ENCODE results near the gene ZSWIM4. TPM values are rescaled to one million over a fixed set of nuclear protein-coding genes. Genes with fewer than 3 reads are reported as not detected.
A peak's percentile ranks its signal among the peaks of the same experiment; 100 is the strongest.

Gene ZSWIM4
- total and polyA plus RNA-seq, 2 of the 13 experiments (the other 11 are each of a cell fraction or from before 2014, with no cell fraction given): 0.33 to 0.86 TPM

- TF ChIP-seq ZSCAN9 (CRISPR knock-in tag; IDR thresholded peaks at IDR 0.05; ENCODE audit: borderline replicate concordance) (0 out of 2 replicates have a peak, but pooled peaks have one; percentile 51), MED1 (CRISPR knock-in tag; IDR thresholded peaks at IDR 0.05) (peak; percentile 40), RFX5 (IDR thresholded peaks at IDR 0.05; ENCODE audit: low read depth, low read length) (peak; percentile 92), ZNF646 (CRISPR knock-in tag; IDR thresholded peaks at IDR 0.05) (no peak), ZMAT5 (CRISPR knock-in tag; IDR thresholded peaks at IDR 0.05; ENCODE audit: borderline replicate concordance, low read depth) (no peak), ZNF792 (CRISPR knock-in tag; IDR thresholded peaks at IDR 0.05) (peak; percentile 10), CERS6 (CRISPR knock-in tag; IDR thresholded peaks at IDR 0.05) (no peak), MAX (IDR thresholded peaks at IDR 0.05) (peak; percentile 39; the same call in 1 of the 2 replicates), ZNF816 (CRISPR knock-in tag; IDR thresholded peaks at IDR 0.05; ENCODE audit: borderline replicate concordance) (0 out of 2 replicates have a peak, but pooled peaks have one; percentile 71), ZKSCAN1 (IDR thresholded peaks at IDR 0.05; ENCODE audit: low read length) (no peak), PRMT3 (CRISPR knock-in tag; IDR thresholded peaks at IDR 0.05; ENCODE audit: borderline replicate concordance, low read depth) (no peak), NFYC (CRISPR knock-in tag; IDR thresholded peaks at IDR 0.05) (0 out of 2 replicates have a peak, but pooled peaks have one; percentile 20), ATF4 (CRISPR knock-in tag; IDR thresholded peaks at IDR 0.05) (no peak), FUBP1 (CRISPR knock-in tag; IDR thresholded peaks at IDR 0.05; ENCODE audit: borderline replicate concordance) (no peak), ZNF501 (CRISPR knock-in tag; IDR thresholded peaks at IDR 0.05) (peak; percentile 31; the same call in 1 of the 2 replicates), CBX2 (IDR thresholded peaks at IDR 0.05; ENCODE audit: low read depth, low read length) (no peak), CBX2 (CRISPR knock-in tag; IDR thresholded peaks at IDR 0.05; ENCODE audit: low read depth) (no peak), TP53 (CRISPR knock-in tag; conservative IDR thresholded peaks at IDR 0.05) (no peak)
Observed at GRCh38 chr19:13846557-13847406, 51.5 kb downstream of the ZSWIM4 start (continued).
